HepG2 (cell line): ENCODE results near the gene SPCS2. TPM values are rescaled to one million over a fixed set of nuclear protein-coding genes. Genes with fewer than 3 reads are reported as not detected.
A peak's percentile ranks its signal among the peaks of the same experiment; 100 is the strongest.

Experiments used
- CENPT ChIP-seq: sonication (generic); formaldehyde crosslinking; IDR thresholded peaks from 2 replicates; pipeline ENCODE4 v1.8.0; 2022; ENCODE audit warnings: low read depth, mild to moderate bottlenecking, moderate library complexity, missing genetic modification reagents
- CHD2 ChIP-seq: IDR thresholded peaks from 2 replicates; pipeline ENCODE4 v1.6.1; 2011; ENCODE audit warnings: low read depth, low read length, improper control_type of control experiment
- EEA1 ChIP-seq: sonication (generic); formaldehyde crosslinking; IDR thresholded peaks from 2 replicates; pipeline ENCODE4 v1.5.1; 2020; ENCODE audit warnings: mild to moderate bottlenecking, missing genetic modification reagents, borderline replicate concordance
- MEF2D ChIP-seq: sonication (generic); formaldehyde crosslinking; IDR thresholded peaks from 2 replicates; pipeline ENCODE4 v1.5.1; 2020; ENCODE audit warnings: mild to moderate bottlenecking, missing genetic modification reagents
- MXD4 ChIP-seq: IDR thresholded peaks from 2 replicates; pipeline ENCODE4 v1.6.1; 2016; ENCODE audit warnings: mild to moderate bottlenecking, missing biosample characterization, missing genetic modification reagents
- PRMT3 ChIP-seq: sonication (generic); formaldehyde crosslinking; IDR thresholded peaks from 2 replicates; pipeline ENCODE4 v1.8.1; 2022; ENCODE audit warnings: low read depth, mild to moderate bottlenecking, moderate library complexity, missing genetic modification reagents, borderline replicate concordance
- YY1 ChIP-seq: IDR thresholded peaks from 2 replicates; pipeline ENCODE4 v1.6.1; 2011; ENCODE audit warnings: low read length, low read depth, moderate library complexity, mild to moderate bottlenecking; ENCODE audit not compliant: insufficient read depth, insufficient replicate concordance
- ZC3H13 ChIP-seq: sonication (generic); formaldehyde crosslinking; IDR thresholded peaks from 2 replicates; pipeline ENCODE4 v1.8.1; 2023; ENCODE audit warnings: mild to moderate bottlenecking, missing genetic modification reagents, moderate library complexity
- ZNF772 ChIP-seq: sonication (generic); formaldehyde crosslinking; IDR thresholded peaks from 2 replicates; pipeline ENCODE4 v1.5.0; 2020; ENCODE audit warnings: mild to moderate bottlenecking, missing genetic modification reagents
- polyA plus RNA-seq, 8 experiments: library from polyadenylated mRNA; depleted of rRNA in 3 of 8; stranded (reverse) in 7 of 8; unstranded in 1 of 8; fragments of >200 nt; fragmentation: Illumina TruSeq in 4 of 8; extraction: Trizol in 4 of 8; gene quantifications; 2 replicates each; pipeline versions ENCODE4 v1.2.1 to v1.2.3, GENCODE V29; 2011 to 2016; ENCODE audit warnings: low read depth in 4 of 8, missing spikeins in 1 of 8, mixed read lengths in 1 of 8; ENCODE audit not compliant: insufficient read depth in 1 of 8
- total RNA-seq, 5 experiments: library from RNA; depleted of rRNA; stranded (reverse); fragments of >200 nt; fragmentation: Illumina TruSeq; extraction: Trizol; gene quantifications; 2 replicates each; pipeline ENCODE4 v1.2.3, GENCODE V29; 2016; ENCODE audit warnings: low read depth in 1 of 5
- TF ChIP-seq, protein P1 (sequence below): sonication (generic); formaldehyde crosslinking; IDR thresholded peaks from 2 replicates; pipeline ENCODE4 v1.4.0; 2020; ENCODE audit warnings: mild to moderate bottlenecking, missing genetic modification reagents
- TF ChIP-seq, protein P2 (sequence below): sonication (generic); formaldehyde crosslinking; IDR thresholded peaks from 2 replicates; pipeline ENCODE4 v1.5.1; 2020; ENCODE audit warnings: missing genetic modification reagents, mild to moderate bottlenecking, borderline replicate concordance
- TF ChIP-seq, protein P3 (sequence below): sonication (generic); formaldehyde crosslinking; IDR thresholded peaks from 2 replicates; pipeline ENCODE4 v1.5.0; 2020; ENCODE audit warnings: mild to moderate bottlenecking, missing genetic modification reagents
- TF ChIP-seq, protein P4 (sequence below): sonication (generic); formaldehyde crosslinking; IDR thresholded peaks from 2 replicates; pipeline ENCODE4 v1.4.0; 2020; ENCODE audit warnings: missing genetic modification reagents
- TF ChIP-seq, protein P5 (sequence below): sonication (generic); formaldehyde crosslinking; conservative IDR thresholded peaks from 2 replicates; pipeline ENCODE4 v1.8.0; 2022; ENCODE audit warnings: low read depth, missing genetic modification reagents
- TF ChIP-seq, protein P6 (sequence below): conservative IDR thresholded peaks from 2 replicates; pipeline ENCODE4 v1.6.1; 2018; ENCODE audit warnings: missing genetic modification reagents

The SPCS2 gene
- total and polyA plus RNA-seq, 2 of the 13 experiments (the other 11 are each of a cell fraction or from before 2014, with no cell fraction given), result 87.3 to 142 TPM

DNA sequence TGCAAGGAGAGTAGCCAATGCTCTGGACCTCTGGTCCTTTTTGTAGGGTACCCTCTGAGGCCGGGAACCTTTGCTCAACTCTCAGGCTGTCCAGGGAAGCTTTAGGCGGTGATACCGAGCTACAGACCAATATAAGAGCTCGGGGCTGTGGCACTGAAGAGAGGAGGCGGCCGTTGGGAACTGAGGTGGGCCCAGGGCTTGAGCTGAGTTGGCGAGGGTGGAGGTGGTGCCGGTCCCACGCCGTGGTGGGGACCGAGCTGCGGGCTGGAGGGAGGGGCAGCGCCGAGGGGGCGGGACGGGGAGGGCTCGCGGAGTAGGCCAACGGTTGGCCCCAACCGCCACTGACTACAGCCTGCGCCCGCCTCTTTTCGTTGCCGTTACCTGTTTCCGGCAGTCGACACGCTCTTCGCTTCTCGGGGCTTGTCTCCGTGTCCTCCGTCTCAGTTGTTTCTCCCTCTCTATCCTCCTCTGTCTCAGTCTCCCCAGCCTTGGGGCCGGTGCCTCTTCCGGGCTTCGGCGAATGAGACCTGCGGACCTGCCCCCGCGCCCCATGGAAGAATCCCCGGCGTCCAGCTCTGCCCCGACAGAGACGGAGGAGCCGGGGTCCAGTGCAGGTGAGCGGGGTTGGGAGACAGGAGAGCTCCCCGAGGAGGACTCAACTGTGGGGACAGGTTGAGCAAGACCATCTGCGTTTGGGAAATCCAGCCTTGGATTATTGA lies 39.6 kb downstream of the SPCS2 start, which contains the start of gene NEU3 (continued):
- TF ChIP-seq, protein P1, sequence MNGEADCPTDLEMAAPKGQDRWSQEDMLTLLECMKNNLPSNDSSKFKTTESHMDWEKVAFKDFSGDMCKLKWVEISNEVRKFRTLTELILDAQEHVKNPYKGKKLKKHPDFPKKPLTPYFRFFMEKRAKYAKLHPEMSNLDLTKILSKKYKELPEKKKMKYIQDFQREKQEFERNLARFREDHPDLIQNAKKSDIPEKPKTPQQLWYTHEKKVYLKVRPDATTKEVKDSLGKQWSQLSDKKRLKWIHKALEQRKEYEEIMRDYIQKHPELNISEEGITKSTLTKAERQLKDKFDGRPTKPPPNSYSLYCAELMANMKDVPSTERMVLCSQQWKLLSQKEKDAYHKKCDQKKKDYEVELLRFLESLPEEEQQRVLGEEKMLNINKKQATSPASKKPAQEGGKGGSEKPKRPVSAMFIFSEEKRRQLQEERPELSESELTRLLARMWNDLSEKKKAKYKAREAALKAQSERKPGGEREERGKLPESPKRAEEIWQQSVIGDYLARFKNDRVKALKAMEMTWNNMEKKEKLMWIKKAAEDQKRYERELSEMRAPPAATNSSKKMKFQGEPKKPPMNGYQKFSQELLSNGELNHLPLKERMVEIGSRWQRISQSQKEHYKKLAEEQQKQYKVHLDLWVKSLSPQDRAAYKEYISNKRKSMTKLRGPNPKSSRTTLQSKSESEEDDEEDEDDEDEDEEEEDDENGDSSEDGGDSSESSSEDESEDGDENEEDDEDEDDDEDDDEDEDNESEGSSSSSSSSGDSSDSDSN (CRISPR knock-in tag), result peak; percentile 82; the same call in 1 of the 2 replicates
- TF ChIP-seq YY1 (peak; percentile 22), CENPT (CRISPR knock-in tag) (no peak), PRMT3 (CRISPR knock-in tag) (no peak), EEA1 (CRISPR knock-in tag) (no peak), MEF2D (0 out of 2 replicates have a peak, but pooled peaks have one; percentile 56), ZNF772 (peak; percentile 68; the same call in 1 of the 2 replicates), CHD2 (no peak), MXD4 (CRISPR knock-in tag) (0 out of 2 replicates have a peak, but pooled peaks have one; percentile 42), ZC3H13 (CRISPR knock-in tag) (no peak)
- TF ChIP-seq, protein P2, sequence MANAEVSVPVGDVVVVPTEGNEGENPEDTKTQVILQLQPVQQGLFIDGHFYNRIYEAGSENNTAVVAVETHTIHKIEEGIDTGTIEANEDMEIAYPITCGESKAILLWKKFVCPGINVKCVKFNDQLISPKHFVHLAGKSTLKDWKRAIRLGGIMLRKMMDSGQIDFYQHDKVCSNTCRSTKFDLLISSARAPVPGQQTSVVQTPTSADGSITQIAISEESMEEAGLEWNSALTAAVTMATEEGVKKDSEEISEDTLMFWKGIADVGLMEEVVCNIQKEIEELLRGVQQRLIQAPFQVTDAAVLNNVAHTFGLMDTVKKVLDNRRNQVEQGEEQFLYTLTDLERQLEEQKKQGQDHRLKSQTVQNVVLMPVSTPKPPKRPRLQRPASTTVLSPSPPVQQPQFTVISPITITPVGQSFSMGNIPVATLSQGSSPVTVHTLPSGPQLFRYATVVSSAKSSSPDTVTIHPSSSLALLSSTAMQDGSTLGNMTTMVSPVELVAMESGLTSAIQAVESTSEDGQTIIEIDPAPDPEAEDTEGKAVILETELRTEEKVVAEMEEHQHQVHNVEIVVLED (CRISPR knock-in tag), result peak; percentile 35; the same call in 1 of the 2 replicates
- TF ChIP-seq, protein P3, sequence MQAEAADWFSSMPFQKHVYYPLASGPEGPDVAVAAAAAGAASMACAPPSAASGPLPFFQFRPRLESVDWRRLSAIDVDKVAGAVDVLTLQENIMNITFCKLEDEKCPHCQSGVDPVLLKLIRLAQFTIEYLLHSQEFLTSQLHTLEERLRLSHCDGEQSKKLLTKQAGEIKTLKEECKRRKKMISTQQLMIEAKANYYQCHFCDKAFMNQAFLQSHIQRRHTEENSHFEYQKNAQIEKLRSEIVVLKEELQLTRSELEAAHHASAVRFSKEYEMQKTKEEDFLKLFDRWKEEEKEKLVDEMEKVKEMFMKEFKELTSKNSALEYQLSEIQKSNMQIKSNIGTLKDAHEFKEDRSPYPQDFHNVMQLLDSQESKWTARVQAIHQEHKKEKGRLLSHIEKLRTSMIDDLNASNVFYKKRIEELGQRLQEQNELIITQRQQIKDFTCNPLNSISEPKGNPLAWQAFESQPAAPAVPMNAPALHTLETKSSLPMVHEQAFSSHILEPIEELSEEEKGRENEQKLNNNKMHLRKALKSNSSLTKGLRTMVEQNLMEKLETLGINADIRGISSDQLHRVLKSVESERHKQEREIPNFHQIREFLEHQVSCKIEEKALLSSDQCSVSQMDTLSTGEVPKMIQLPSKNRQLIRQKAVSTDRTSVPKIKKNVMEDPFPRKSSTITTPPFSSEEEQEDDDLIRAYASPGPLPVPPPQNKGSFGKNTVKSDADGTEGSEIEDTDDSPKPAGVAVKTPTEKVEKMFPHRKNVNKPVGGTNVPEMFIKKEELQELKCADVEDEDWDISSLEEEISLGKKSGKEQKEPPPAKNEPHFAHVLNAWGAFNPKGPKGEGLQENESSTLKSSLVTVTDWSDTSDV (CRISPR knock-in tag), result no peak
- TF ChIP-seq, protein P4, sequence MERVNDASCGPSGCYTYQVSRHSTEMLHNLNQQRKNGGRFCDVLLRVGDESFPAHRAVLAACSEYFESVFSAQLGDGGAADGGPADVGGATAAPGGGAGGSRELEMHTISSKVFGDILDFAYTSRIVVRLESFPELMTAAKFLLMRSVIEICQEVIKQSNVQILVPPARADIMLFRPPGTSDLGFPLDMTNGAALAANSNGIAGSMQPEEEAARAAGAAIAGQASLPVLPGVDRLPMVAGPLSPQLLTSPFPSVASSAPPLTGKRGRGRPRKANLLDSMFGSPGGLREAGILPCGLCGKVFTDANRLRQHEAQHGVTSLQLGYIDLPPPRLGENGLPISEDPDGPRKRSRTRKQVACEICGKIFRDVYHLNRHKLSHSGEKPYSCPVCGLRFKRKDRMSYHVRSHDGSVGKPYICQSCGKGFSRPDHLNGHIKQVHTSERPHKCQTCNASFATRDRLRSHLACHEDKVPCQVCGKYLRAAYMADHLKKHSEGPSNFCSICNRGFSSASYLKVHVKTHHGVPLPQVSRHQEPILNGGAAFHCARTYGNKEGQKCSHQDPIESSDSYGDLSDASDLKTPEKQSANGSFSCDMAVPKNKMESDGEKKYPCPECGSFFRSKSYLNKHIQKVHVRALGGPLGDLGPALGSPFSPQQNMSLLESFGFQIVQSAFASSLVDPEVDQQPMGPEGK (CRISPR knock-in tag), result peak; percentile 83
- TF ChIP-seq, protein P5, sequence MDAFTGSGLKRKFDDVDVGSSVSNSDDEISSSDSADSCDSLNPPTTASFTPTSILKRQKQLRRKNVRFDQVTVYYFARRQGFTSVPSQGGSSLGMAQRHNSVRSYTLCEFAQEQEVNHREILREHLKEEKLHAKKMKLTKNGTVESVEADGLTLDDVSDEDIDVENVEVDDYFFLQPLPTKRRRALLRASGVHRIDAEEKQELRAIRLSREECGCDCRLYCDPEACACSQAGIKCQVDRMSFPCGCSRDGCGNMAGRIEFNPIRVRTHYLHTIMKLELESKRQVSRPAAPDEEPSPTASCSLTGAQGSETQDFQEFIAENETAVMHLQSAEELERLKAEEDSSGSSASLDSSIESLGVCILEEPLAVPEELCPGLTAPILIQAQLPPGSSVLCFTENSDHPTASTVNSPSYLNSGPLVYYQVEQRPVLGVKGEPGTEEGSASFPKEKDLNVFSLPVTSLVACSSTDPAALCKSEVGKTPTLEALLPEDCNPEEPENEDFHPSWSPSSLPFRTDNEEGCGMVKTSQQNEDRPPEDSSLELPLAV (CRISPR knock-in tag), result no peak
- TF ChIP-seq, protein P6, sequence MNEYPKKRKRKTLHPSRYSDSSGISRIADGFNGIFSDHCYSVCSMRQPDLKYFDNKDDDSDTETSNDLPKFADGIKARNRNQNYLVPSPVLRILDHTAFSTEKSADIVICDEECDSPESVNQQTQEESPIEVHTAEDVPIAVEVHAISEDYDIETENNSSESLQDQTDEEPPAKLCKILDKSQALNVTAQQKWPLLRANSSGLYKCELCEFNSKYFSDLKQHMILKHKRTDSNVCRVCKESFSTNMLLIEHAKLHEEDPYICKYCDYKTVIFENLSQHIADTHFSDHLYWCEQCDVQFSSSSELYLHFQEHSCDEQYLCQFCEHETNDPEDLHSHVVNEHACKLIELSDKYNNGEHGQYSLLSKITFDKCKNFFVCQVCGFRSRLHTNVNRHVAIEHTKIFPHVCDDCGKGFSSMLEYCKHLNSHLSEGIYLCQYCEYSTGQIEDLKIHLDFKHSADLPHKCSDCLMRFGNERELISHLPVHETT, result no peak
